ENCODE results near the gene HACE1. TPM values are rescaled to one million over a fixed set of nuclear protein-coding genes. Genes with fewer than 3 reads are reported as not detected.
"Not testable (repeated sequence)": the region's sequence is repeated elsewhere in the genome, so short reads cannot be mapped to it uniquely, and the experiment has no call there.

Gene HACE1
- total RNA-seq, 2 donors from 2014 or later, result 13.5 to 16.6 TPM

DNA sequence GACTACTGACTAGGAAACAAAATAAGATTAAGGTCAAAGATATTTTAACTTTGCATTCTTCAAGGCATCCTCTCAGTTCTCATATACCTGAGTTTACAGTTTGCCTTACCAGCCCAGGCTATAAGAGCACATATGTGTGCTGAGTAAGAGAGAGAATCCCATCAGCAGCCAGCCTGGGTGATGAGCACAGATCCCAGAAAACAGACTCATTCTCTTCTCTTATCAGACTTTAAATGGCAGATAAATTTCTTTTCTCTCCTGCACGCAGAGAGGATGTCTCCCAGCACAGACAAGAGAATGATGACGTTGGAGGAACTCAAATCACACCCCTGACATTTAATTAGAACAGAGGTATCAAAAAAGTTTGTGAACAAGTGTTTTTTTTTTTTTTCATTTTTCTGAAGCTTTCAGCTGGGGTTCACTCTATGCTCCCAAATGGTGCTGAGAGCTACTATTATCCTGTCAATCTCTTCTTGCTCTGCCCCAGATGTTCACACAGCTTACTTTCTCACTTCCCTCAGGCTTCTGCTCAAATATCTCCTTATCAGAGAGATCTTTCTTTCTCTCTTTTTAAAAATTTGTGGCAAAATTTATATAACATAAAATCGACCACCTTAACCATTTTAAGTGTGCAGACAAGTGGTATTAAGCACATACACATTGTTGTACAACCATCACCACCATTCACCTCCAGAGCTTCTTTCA lies 22.4 kb upstream of the HACE1 start:
- 27 to 49% methylated on average over 3 of the region's 3 CpGs for WGBS, 2 donors
- Histone ChIP-seq H3K27me3 (no peaks in the 10 kb centered on the region), H3K4me3 (no peak overlapping the region), H3K9me3 (no peaks in the 10 kb centered on the region), H3K27ac (no peak overlapping the region), H3K4me1 (no peaks in the 10 kb centered on the region), H3K36me3 (replicated peaks in 1 of 2; ENCODE audit: insufficient read depth in 1 of 2, low read depth in 2 of 2) (no peaks in the 10 kb centered on the region)
- intact Hi-C loops (cut with DNase I), result no loop called here
- DNase-seq (no peak), ATAC-seq (no peak)
- TF ChIP-seq, protein P1, sequence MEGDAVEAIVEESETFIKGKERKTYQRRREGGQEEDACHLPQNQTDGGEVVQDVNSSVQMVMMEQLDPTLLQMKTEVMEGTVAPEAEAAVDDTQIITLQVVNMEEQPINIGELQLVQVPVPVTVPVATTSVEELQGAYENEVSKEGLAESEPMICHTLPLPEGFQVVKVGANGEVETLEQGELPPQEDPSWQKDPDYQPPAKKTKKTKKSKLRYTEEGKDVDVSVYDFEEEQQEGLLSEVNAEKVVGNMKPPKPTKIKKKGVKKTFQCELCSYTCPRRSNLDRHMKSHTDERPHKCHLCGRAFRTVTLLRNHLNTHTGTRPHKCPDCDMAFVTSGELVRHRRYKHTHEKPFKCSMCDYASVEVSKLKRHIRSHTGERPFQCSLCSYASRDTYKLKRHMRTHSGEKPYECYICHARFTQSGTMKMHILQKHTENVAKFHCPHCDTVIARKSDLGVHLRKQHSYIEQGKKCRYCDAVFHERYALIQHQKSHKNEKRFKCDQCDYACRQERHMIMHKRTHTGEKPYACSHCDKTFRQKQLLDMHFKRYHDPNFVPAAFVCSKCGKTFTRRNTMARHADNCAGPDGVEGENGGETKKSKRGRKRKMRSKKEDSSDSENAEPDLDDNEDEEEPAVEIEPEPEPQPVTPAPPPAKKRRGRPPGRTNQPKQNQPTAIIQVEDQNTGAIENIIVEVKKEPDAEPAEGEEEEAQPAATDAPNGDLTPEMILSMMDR (IDR thresholded peaks at IDR 0.05), result no peak
- no peak for TF ChIP-seq POLR2A (IDR thresholded peaks at IDR 0.05)

DNA sequence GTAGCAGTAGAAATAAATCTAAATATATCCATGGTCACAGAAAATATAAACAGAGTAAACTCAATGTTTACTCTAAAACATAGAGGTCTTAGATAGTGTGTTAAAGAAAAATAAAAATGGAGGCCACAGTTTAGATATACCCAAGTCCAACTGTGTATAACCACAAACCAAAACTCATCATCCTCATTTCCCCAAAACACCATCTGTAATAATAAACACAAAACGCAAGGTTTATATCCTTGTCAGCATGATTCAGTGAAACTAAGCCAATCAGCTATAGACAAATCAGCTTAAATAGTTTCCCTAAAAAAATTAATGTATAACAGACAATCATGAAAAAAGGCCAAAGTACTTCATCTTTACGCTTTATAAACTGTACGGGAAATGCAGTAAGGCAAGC lies 2.7 kb upstream of the HACE1 start:
- H3K4me1 ChIP-seq, result peaks cover 8% of the 10 kb centered on the region
- TF ChIP-seq, protein P1 (IDR thresholded peaks at IDR 0.05), result no peak
- TF ChIP-seq POLR2A (IDR thresholded peaks at IDR 0.05), result no peak
- intact Hi-C loops (cut with DNase I), result no loop called here
- no peaks in the 10 kb centered on the region for H3K9me3 ChIP-seq
- no peak overlapping the region for H3K27ac ChIP-seq
- no peak for ATAC-seq
- H3K4me3 ChIP-seq, result no peak overlapping the region
- no peaks in the 10 kb centered on the region for H3K36me3 ChIP-seq (replicated peaks in 1 of 2; ENCODE audit: insufficient read depth in 1 of 2, low read depth in 2 of 2)
- WGBS, 2 donors, result 86 to 87% methylated on average over 3 of the region's 3 CpGs
- no peaks in the 10 kb centered on the region for H3K27me3 ChIP-seq
- DNase-seq, result no peak

DNA sequence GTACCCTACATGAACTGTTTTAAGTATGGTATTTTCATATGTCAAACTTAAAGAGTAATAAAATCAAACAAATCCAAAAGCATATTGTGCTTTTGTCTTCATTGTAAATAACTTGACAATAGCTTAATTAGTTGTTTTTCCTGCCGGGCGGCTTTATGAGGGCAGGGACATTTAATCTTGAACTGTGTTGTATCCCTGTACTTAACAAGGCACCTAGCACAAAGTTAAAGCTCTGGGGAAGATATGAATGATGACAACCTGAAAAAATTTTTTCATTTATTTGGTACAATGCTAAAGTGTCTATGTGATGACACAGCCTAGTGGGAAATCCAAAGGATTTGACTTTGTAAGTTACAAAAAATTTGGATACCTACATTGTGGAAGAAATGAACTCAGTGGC lies 502 bp upstream of the HACE1 start:
- H3K9me3 ChIP-seq, result no peaks in the 10 kb centered on the region
- H3K4me3 ChIP-seq, result peak overlapping the region; percentile 93 to 99
- intact Hi-C loops (cut with DNase I), result no loop called here
- peak overlapping the region in 3 of 4 donors; percentile 59 to 74 (median 65) for H3K27ac ChIP-seq
- DNase-seq, result peak in 1 of 4 donors; percentile 7
- TF ChIP-seq, protein P1 (IDR thresholded peaks at IDR 0.05), result no peak
- no peak for TF ChIP-seq POLR2A (IDR thresholded peaks at IDR 0.05)
- H3K27me3 ChIP-seq, result no peaks in the 10 kb centered on the region
- H3K36me3 ChIP-seq (replicated peaks in 1 of 2; ENCODE audit: insufficient read depth in 1 of 2, low read depth in 2 of 2), result no peaks in the 10 kb centered on the region
- 50 to 58% methylated on average over 2 of the region's 2 CpGs for WGBS, 2 donors
- no peak for ATAC-seq
- H3K4me1 ChIP-seq, result peaks cover 8% of the 10 kb centered on the region

DNA sequence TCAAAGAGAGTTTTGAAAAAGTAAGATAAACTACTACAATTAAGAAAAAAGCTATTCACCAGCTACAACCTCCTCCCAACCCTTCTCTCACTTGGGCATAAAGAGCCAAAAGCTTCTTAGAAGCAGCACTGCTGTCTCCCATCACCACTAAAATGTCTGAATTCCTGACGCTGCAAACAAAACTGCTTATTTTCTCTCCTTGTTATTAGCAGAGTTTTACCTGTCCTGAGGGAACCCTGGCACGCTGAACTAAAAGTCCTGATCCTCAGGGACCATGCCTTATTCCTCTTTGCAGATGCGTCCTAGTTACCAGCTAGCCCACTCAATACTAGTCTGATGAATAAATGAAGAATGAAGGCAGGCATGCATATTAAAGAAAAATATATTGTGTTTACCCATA lies 1.1 kb downstream of the HACE1 start:
- no peak for TF ChIP-seq POLR2A (IDR thresholded peaks at IDR 0.05)
- TF ChIP-seq, protein P1 (IDR thresholded peaks at IDR 0.05), result no peak
- DNase-seq (no peak), ATAC-seq (no peak)
- no peaks in the 10 kb centered on the region for H3K36me3 ChIP-seq (replicated peaks in 1 of 2; ENCODE audit: insufficient read depth in 1 of 2, low read depth in 2 of 2)
- H3K4me1 ChIP-seq, result peaks cover 8% of the 10 kb centered on the region
- H3K9me3 ChIP-seq, result no peaks in the 10 kb centered on the region
- H3K27me3 ChIP-seq, result no peaks in the 10 kb centered on the region
- intact Hi-C loops (cut with DNase I), result no loop called here
- peak overlapping the region in 1 of 2 donors; percentile 99 for H3K4me3 ChIP-seq
- 6 to 12% methylated on average over 3 of the region's 3 CpGs for WGBS, 2 donors
- H3K27ac ChIP-seq, result no peak overlapping the region

DNA sequence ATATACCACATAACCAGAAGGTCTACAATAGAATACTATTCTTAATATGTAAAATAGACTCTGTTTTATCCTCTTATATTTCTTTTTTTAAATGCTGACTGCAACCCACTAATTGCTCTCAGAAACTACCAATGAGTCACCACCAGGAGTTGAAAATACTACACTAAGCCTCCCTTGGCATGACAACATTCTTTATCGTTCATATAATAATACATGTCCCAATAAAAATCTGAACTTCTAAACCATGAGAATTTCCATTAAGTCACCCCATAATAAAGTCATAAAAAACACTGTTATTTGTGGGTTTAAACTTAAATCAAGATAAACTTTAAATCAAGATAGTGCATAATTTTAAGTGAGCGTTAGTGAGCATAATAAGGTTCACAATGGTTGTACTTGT lies 4.2 kb downstream of the HACE1 start:
- intact Hi-C loops (cut with DNase I), result no loop called here
- H3K27me3 ChIP-seq, result no peaks in the 10 kb centered on the region
- H3K4me1 ChIP-seq, result peaks cover 8% of the 10 kb centered on the region
- H3K27ac ChIP-seq, result no peak overlapping the region
- 88 to 91% methylated on average over 2 of the region's 2 CpGs for WGBS, 2 donors
- DNase-seq, result no peak
- no peaks in the 10 kb centered on the region for H3K9me3 ChIP-seq
- no peak for TF ChIP-seq POLR2A (IDR thresholded peaks at IDR 0.05)
- TF ChIP-seq, protein P1 (IDR thresholded peaks at IDR 0.05), result no peak
- no peaks in the 10 kb centered on the region for H3K36me3 ChIP-seq (replicated peaks in 1 of 2; ENCODE audit: insufficient read depth in 1 of 2, low read depth in 2 of 2)
- no peak for ATAC-seq
- no peak overlapping the region for H3K4me3 ChIP-seq

DNA sequence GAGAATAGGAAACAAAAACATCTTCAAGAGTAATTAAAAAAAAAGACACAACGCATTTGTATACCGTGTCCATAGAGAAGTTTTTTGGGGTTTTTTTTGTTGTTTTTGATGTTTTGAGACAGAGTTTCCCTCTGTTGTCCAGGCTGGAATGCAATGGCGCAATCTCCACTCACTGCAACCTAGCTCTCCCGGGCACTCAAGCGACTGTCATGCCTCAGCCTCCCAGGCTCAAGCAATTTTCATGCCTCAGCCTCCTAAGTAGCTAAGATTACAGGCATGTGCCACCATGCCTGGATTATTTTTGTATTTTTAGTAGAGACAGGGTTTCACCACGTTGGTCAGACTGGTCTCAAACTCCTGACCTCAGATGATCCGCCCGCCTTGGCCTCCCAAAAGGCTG lies 12.0 kb downstream of the HACE1 start:
- DNase-seq; H3K27me3 ChIP-seq; H3K27ac ChIP-seq; ATAC-seq; H3K4me1 ChIP-seq; intact Hi-C loops (cut with DNase I); H3K4me3 ChIP-seq; H3K36me3 ChIP-seq (replicated peaks in 1 of 2; ENCODE audit: insufficient read depth in 1 of 2, low read depth in 2 of 2); H3K9me3 ChIP-seq: not testable (repeated sequence)
- 82 to 93% methylated on average over 8 of the region's 8 CpGs for WGBS, 2 donors

All from body of pancreas (tissue), 4 donors.